ENCODE data around the gene IQCE. TPM values are rescaled to one million over a fixed set of nuclear protein-coding genes. Genes with fewer than 3 reads are reported as not detected.

Gene IQCE
- total RNA-seq, 1 experiment from 2014 or later, result 21.4 TPM

DNA sequence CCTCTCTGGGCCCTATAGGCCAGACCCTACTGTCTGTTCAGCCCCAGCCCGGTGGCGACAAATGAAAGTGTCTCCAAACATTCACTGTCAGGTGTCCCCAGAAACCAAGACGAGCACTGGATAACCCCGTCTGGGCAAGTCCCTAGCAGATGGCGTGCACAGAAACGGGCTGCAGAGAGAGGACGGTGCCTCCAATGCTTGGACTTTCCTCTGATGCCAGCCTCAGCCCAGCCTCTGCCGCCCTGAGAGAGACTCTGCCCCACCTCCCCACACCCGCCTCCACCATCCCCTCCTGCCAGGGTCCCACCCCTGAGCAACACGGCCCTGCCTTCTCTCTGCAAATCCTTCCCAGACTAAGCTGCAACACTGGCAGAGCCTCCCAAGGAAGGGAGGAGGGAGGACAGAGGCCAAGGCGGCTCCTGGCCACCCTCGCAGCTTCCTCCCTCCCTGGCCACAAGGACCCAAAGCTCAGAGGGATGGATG is 46.6 kb upstream of the IQCE start:
- no peak overlapping the region for H3K9ac ChIP-seq (ENCODE audit: low read length)
- ChIA-PET POLR2A (no interaction called here), CTCF (no interaction called here), RAD21 (ENCODE audit: low non-redundant PET in 1 of 2, low total read pairs in 2 of 2, uncharacterized antibody in 2 of 2, unreplicated experiment in 2 of 2) (no interaction called here)
- H2AFZ ChIP-seq (ENCODE audit: low read depth, low read length, poor library complexity, severe bottlenecking), result no peak overlapping the region
- no TSS peak for BruUV-seq (replicated peaks)
- no peaks in the 10 kb centered on the region for H4K20me1 ChIP-seq (ENCODE audit: insufficient read depth)
- H3K36me3 ChIP-seq (ENCODE audit: control insufficient read depth in 1 of 2, insufficient read depth in 2 of 2, low read length in 2 of 2), result no peaks in the 10 kb centered on the region
- no peaks in the 10 kb centered on the region for H3K9me2 ChIP-seq (ENCODE audit: insufficient read depth)
- peaks cover 4 to 5% of the 10 kb centered on the region in 2 experiments; a peak in 2 of 4 replicates for H3K4me1 ChIP-seq (ENCODE audit: control insufficient read depth in 1 of 2, insufficient read depth in 2 of 2, low read length in 2 of 2)
- TF ChIP-seq EGR1 (IDR thresholded peaks at IDR 0.05; ENCODE audit: low read depth), result no peak
- TF ChIP-seq, protein P1, sequence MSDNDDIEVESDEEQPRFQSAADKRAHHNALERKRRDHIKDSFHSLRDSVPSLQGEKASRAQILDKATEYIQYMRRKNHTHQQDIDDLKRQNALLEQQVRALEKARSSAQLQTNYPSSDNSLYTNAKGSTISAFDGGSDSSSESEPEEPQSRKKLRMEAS (IDR thresholded peaks at IDR 0.05), result no peak
- TF ChIP-seq, protein P2, sequence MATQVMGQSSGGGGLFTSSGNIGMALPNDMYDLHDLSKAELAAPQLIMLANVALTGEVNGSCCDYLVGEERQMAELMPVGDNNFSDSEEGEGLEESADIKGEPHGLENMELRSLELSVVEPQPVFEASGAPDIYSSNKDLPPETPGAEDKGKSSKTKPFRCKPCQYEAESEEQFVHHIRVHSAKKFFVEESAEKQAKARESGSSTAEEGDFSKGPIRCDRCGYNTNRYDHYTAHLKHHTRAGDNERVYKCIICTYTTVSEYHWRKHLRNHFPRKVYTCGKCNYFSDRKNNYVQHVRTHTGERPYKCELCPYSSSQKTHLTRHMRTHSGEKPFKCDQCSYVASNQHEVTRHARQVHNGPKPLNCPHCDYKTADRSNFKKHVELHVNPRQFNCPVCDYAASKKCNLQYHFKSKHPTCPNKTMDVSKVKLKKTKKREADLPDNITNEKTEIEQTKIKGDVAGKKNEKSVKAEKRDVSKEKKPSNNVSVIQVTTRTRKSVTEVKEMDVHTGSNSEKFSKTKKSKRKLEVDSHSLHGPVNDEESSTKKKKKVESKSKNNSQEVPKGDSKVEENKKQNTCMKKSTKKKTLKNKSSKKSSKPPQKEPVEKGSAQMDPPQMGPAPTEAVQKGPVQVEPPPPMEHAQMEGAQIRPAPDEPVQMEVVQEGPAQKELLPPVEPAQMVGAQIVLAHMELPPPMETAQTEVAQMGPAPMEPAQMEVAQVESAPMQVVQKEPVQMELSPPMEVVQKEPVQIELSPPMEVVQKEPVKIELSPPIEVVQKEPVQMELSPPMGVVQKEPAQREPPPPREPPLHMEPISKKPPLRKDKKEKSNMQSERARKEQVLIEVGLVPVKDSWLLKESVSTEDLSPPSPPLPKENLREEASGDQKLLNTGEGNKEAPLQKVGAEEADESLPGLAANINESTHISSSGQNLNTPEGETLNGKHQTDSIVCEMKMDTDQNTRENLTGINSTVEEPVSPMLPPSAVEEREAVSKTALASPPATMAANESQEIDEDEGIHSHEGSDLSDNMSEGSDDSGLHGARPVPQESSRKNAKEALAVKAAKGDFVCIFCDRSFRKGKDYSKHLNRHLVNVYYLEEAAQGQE (IDR thresholded peaks at IDR 0.05; ENCODE audit: low read depth), result no peak
- no peak for TF ChIP-seq CBX3 (IDR thresholded peaks at IDR 0.05; ENCODE audit: low read depth)
- TF ChIP-seq SP1 (IDR thresholded peaks at IDR 0.05; ENCODE audit: low read depth), result no peak
- TF ChIP-seq EZH2phosphoT487 (IDR thresholded peaks at IDR 0.05; ENCODE audit: borderline replicate concordance), result no peak
- TF ChIP-seq, protein P3, sequence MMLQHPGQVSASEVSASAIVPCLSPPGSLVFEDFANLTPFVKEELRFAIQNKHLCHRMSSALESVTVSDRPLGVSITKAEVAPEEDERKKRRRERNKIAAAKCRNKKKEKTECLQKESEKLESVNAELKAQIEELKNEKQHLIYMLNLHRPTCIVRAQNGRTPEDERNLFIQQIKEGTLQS (IDR thresholded peaks at IDR 0.05), result no peak
- TF ChIP-seq, protein P4, sequence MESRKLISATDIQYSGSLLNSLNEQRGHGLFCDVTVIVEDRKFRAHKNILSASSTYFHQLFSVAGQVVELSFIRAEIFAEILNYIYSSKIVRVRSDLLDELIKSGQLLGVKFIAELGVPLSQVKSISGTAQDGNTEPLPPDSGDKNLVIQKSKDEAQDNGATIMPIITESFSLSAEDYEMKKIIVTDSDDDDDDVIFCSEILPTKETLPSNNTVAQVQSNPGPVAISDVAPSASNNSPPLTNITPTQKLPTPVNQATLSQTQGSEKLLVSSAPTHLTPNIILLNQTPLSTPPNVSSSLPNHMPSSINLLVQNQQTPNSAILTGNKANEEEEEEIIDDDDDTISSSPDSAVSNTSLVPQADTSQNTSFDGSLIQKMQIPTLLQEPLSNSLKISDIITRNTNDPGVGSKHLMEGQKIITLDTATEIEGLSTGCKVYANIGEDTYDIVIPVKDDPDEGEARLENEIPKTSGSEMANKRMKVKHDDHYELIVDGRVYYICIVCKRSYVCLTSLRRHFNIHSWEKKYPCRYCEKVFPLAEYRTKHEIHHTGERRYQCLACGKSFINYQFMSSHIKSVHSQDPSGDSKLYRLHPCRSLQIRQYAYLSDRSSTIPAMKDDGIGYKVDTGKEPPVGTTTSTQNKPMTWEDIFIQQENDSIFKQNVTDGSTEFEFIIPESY (IDR thresholded peaks at IDR 0.05; ENCODE audit: extremely low read depth, insufficient replicate concordance, low read length), result no peak
- TF ChIP-seq EZH2 (IDR thresholded peaks at IDR 0.05), result no peak
- TF ChIP-seq RAD21 (IDR thresholded peaks at IDR 0.05; ENCODE audit: low read depth), result no peak
- TF ChIP-seq POLR2A (IDR thresholded peaks at IDR 0.05; ENCODE audit: borderline replicate concordance, extremely low read depth, insufficient read depth, insufficient read length), result no peak
- intact Hi-C loops (cut with micrococcal nuclease), result no loop called here
- H3K4me3 ChIP-seq (replicated peaks in 1 of 2; ENCODE audit: low read depth in 1 of 2, low read length in 2 of 2), result no peak overlapping the region
- H3K27ac ChIP-seq (ENCODE audit: low read depth, low read length), result no peak overlapping the region
- H3K4me2 ChIP-seq (ENCODE audit: low read length), result no peak overlapping the region
- no peaks in the 10 kb centered on the region for H3K9me3 ChIP-seq (ENCODE audit: control insufficient read depth in 1 of 2, insufficient read depth in 1 of 2, low read depth in 1 of 2, low read length in 2 of 2)
- no peaks in the 10 kb centered on the region for H3K27me3 ChIP-seq (ENCODE audit: insufficient read depth, low read length)
- no peak for ATAC-seq
- H3K79me2 ChIP-seq (ENCODE audit: insufficient read depth, low read length), result no peaks in the 10 kb centered on the region
- no peak for DNase-seq (ENCODE audit: low read depth, low spot score)
